Fibroblast of villous mesenchyme (primary cell): Measurements from ENCODE around the gene HSF2BP. TPM values are rescaled to one million over a fixed set of nuclear protein-coding genes. Genes with fewer than 3 reads are reported as not detected.
"Not testable (repeated sequence)": the region's sequence is repeated elsewhere in the genome, so short reads cannot be mapped to it uniquely, and the experiment has no call there.

ENCODE experiments used
- DNase-seq: peaks from one replicate; pipeline ENCODE4 v3.0.0-alpha.2; 2010; ENCODE audit warnings: low read depth
- H3K4me3 ChIP-seq: 2 replicates; pipeline ENCODE4 v1.5.1; 2011; ENCODE audit warnings: low read depth, mild to moderate bottlenecking, low read length
- total RNA-seq: library from RNA; depleted of rRNA; stranded (reverse); fragments of >200 nt; gene quantifications from 2 replicates; pipeline ENCODE4 v1.2.3, GENCODE V29; 2012
- TF ChIP-seq, protein P1 (sequence below): IDR thresholded peaks from 2 replicates; pipeline ENCODE4 v1.5.1; 2012; ENCODE audit warnings: low read depth, mild to moderate bottlenecking, low read length; ENCODE audit not compliant: insufficient read depth

The HSF2BP gene
- total RNA-seq, 1 donor = 2.6 TPM

DNA sequence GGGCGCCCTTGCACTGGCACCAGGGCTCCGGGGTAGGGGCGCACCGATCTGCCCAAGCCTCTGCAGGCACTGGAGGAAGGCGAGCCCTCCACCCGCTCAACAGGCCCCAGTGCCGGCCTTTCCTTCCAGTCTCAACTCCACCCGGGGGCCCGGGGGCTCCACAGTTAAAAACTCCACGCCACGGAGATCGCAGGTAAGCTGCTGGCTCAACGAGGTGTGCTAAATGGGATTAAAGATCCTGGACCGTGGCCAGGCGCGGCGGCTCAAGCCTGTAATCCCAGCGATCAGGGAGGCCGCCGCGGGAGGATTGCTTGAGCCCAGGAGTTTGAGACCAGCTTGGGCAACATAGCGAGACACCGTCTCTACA lies 536 bp downstream of the HSF2BP start:
- TF ChIP-seq, protein P1, sequence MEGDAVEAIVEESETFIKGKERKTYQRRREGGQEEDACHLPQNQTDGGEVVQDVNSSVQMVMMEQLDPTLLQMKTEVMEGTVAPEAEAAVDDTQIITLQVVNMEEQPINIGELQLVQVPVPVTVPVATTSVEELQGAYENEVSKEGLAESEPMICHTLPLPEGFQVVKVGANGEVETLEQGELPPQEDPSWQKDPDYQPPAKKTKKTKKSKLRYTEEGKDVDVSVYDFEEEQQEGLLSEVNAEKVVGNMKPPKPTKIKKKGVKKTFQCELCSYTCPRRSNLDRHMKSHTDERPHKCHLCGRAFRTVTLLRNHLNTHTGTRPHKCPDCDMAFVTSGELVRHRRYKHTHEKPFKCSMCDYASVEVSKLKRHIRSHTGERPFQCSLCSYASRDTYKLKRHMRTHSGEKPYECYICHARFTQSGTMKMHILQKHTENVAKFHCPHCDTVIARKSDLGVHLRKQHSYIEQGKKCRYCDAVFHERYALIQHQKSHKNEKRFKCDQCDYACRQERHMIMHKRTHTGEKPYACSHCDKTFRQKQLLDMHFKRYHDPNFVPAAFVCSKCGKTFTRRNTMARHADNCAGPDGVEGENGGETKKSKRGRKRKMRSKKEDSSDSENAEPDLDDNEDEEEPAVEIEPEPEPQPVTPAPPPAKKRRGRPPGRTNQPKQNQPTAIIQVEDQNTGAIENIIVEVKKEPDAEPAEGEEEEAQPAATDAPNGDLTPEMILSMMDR = no peak
- no peak for DNase-seq
- no peak overlapping the region for H3K4me3 ChIP-seq

DNA sequence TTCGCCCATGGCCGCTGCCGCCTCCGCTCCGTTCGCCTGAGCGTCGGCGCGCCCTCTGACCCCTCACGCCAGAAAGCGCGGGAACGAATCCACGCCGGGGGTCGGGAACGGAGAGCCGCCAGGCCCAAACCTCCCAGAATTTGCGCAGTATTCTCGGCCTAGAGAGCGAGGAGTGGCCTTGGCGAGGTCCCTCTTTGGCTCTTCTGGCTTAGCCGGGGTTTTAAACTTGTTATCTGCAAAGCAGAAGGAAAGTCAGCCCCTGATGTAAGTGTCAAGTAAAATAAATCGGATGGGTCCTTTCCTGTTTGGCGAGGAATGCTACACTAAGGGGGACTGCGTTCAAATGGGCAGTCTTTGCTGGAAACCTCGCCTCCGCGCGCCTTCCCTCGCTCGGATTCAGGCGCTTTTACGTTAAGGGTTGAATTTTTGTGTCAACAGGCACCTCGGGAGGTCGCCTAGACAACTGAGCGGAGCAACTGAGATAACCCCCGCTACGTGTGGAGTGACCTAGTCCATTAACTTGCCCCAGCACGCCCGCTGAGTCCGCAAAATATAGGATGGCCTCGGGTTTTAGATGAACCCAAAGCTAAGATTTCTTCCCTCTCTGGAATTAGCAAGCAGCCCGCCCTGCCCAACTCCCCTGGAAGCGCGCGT lies 1.1 kb downstream of the HSF2BP start:
- TF ChIP-seq, protein P1 = no peak
- no peak for DNase-seq

DNA sequence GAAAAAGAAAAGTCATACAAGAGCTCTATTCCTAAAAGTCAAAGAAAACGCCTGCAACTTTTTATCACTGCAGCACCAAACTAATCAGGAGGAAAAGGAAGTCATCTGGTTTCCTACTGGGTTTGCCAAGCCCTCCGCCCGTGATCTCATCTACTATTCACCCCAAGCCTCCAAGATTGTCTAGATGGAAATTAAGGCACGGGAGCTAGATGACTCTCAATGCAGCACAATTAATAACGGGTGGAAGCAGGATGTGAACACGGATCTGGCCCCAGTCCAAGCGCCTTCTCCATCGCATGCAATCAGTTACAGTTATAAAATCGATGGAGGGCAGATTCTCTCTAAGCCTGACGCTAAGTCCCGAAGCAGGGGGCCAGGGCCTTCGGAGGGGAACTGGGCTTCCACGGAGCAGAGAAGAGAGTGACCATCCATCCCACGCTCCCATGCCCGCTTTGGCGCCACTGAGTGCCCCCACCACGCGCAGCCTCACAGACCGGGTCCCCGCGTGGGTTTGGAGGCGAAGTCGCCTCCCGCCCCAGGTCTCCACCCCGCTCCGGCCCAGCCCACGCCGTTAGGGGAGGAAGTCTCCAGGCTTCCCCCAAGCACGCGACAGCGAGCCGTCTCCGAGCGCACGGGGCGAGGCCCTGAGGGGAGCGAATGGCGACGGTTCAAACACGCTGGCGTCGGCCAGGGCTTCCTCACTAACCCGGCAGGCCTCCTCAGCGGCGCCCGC lies 1.8 kb downstream of the HSF2BP start:
- TF ChIP-seq, protein P1 = no peak
- DNase-seq = no peak
- no peak overlapping the region for H3K4me3 ChIP-seq

More for the DNA sequence above, 1.1 kb downstream of the HSF2BP start:
- no peak overlapping the region for H3K4me3 ChIP-seq

DNA sequence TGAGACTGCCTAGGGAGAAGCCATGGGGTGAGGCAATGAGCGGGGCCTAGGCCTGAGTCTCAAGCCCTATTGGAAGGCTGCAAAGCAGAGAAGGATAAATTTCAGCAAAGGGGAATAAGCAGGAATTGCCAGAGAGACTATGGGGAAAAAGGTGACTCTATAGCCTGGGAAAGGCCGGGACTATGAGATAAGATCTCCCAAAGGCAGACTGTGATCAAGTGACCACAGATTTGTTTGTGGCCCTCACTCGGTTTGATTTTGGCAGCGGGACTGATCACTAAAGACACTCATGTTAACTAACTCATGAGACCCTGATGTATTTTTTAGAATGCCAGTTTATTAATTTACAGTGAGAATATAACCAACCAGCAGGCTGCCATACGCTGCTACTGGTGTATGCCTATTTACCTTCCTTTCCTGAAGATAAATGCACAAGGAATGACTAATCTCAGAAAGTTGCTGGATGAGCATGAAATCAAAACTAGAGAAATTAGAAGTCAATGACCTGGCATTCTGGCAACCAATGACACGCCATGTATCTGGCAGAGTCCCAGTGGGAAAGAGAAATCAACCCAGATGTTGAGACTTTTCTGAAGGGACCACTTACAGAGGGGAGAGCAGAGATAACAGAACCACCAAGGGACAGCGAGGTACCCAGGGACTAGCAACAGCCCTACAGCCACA lies 4.3 kb downstream of the HSF2BP start:
- H3K4me3 ChIP-seq = no peak overlapping the region
- DNase-seq = peak; percentile 40
- TF ChIP-seq, protein P1 = no peak

DNA sequence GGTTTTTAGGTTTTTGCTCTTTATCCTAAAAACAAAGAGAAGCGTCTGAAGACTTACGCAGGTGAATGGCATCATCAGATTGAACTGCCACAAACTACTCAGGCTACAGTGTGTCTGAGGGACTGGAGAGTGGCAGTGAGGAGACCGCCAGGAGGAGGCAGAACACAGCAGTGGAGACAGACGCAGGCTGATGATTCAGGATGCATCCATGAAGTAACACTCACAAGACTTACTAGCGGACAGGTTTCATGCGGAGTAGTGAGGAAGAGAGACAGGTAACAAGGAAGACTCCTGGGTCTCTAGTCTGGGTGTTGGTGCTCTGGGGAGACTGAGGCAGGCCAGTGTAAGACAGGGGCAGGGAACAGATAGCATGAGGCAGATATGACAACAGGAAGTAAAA lies 5.7 kb downstream of the HSF2BP start:
- TF ChIP-seq, protein P1 = no peak
- H3K4me3 ChIP-seq = no peak overlapping the region
- no peak for DNase-seq

DNA sequence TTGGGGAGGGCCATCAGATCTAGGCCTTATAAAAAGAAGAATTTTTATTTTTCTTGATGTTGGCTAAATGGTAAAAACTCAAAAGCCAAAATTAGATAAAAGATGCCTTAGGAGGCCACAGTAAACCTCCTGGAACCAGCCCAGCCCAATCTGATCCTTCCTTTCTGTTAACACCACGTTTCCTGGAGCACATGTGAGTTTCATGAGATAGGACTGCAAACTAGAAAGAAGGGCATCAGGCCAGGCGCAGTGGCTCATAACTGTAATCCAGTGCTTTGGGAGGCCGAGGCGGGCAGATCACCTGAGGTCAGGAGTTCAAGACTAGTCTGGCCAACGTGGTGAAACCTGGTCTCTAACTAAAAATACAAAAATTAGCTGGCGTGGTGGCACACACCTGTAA lies 6.7 kb downstream of the HSF2BP start:
- no peak overlapping the region for H3K4me3 ChIP-seq
- DNase-seq = no peak
- TF ChIP-seq, protein P1 = no peak

DNA sequence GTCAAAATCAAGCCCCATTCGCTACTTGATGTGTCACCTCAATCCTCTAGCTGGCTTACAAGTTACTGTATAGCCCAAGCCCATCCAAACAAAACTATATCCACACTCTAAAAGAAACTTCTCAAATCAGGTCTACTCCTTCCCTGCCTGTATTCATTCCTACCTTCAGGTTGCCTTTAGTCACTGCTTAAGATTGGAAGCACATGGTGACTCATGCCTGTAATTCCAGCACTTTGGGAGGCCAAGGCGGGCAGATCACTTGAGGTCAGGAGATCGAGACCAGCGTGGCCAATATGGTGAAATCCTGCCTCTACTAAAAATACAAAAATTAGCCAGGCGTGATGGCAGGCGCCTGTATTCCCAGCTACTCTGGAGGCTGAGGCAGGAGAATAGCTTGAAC lies 7.4 kb downstream of the HSF2BP start:
- DNase-seq, H3K4me3 ChIP-seq: not testable (repeated sequence)
